ENCODE results near the gene IRAK2. TPM values are rescaled to one million over a fixed set of nuclear protein-coding genes. Genes with fewer than 3 reads are reported as not detected.

IRAK2 gene
- total RNA-seq, 1 experiment from 2014 or later: 5.5 TPM

GRCh38 chr3:10289077-10289476 lies 124.4 kb downstream of the IRAK2 start:
- ATAC-seq (no peak), DNase-seq (no peak)
- POLR2A ChIA-PET (ENCODE audit: unreplicated experiment): no interaction called here
- Histone ChIP-seq H3K27ac (ENCODE audit: low read length) (no peak overlapping the region), H2AFZ (ENCODE audit: low read length) (no peak overlapping the region), H3K4me3 (ENCODE audit: low read length) (no peak overlapping the region), H3K9me3 (ENCODE audit: low read length) (no peaks in the 10 kb centered on the region), H3K4me2 (ENCODE audit: low read length) (no peak overlapping the region), H3K9me2 (replicated peaks; ENCODE audit: low read length) (no peaks in the 10 kb centered on the region), H4K20me1 (ENCODE audit: low read length) (no peaks in the 10 kb centered on the region), H3K9ac (ENCODE audit: low read length) (no peak overlapping the region), H3F3A (ENCODE audit: low read length, unreplicated experiment) (no peaks in the 10 kb centered on the region), H3K79me2 (ENCODE audit: low read length) (no peaks in the 10 kb centered on the region), H3K36me3 (ENCODE audit: low read depth, low read length) (peaks cover 10% of the 10 kb centered on the region; the same call in 1 of the 2 replicates), H3K27me3 (ENCODE audit: low read length) (no peaks in the 10 kb centered on the region), H3K4me1 (ENCODE audit: insufficient read depth, low read length) (peaks cover 12% of the 10 kb centered on the region)
- CTCF ChIA-PET: no interaction called here
- intact Hi-C loops (cut with micrococcal nuclease): loop anchor here (10.0 kb wide), 1 partner anchor 444 kb away; the partner anchor contains the start of gene RPUSD3
- TF ChIP-seq EZH2phosphoT487 (IDR thresholded peaks at IDR 0.05; ENCODE audit: borderline replicate concordance, low read length) (no peak), CTCF (conservative IDR thresholded peaks at IDR 0.05; ENCODE audit: low read depth, low read length) (no peak), EZH2 (IDR thresholded peaks at IDR 0.05; ENCODE audit: low read length, unreplicated experiment) (no peak)
- BruUV-seq (replicated peaks): no TSS peak

- no TSS peak for BruUV-seq (replicated peaks)
- POLR2A ChIA-PET (ENCODE audit: unreplicated experiment): no interaction called here
Measured at GRCh38 chr3:10289787-10290355, 125.2 kb downstream of the IRAK2 start.

More at GRCh38 chr3:10289787-10290355, 125.2 kb downstream of the IRAK2 start:
- no peaks in the 10 kb centered on the region for H3K27me3 ChIP-seq (ENCODE audit: low read length)
- no peak overlapping the region for H2AFZ ChIP-seq (ENCODE audit: low read length)
- H3K36me3 ChIP-seq (ENCODE audit: low read depth, low read length): peaks cover 10% of the 10 kb centered on the region; the same call in 1 of the 2 replicates
- no peaks in the 10 kb centered on the region for H3K79me2 ChIP-seq (ENCODE audit: low read length)
- H4K20me1 ChIP-seq (ENCODE audit: low read length): no peaks in the 10 kb centered on the region
- no peak overlapping the region for H3K4me3 ChIP-seq (ENCODE audit: low read length)
- H3K9ac ChIP-seq (ENCODE audit: low read length): no peak overlapping the region
- no peak overlapping the region for H3K27ac ChIP-seq (ENCODE audit: low read length)
- H3K9me2 ChIP-seq (replicated peaks; ENCODE audit: low read length): no peaks in the 10 kb centered on the region
- H3K4me2 ChIP-seq (ENCODE audit: low read length): no peak overlapping the region
- TF ChIP-seq CTCF (conservative IDR thresholded peaks at IDR 0.05; ENCODE audit: low read depth, low read length) (0 out of 2 replicates have a peak, but pooled peaks have one; percentile 8), EZH2 (IDR thresholded peaks at IDR 0.05; ENCODE audit: low read length, unreplicated experiment) (no peak)
- peaks cover 12% of the 10 kb centered on the region for H3K4me1 ChIP-seq (ENCODE audit: insufficient read depth, low read length)
- H3F3A ChIP-seq (ENCODE audit: low read length, unreplicated experiment): no peaks in the 10 kb centered on the region
- DNase-seq: no peak
- H3K9me3 ChIP-seq (ENCODE audit: low read length): no peaks in the 10 kb centered on the region
- intact Hi-C loops (cut with micrococcal nuclease): loop anchor here (10.0 kb wide), 1 partner anchor 445 kb away; the partner anchor contains the start of gene RPUSD3
- ATAC-seq: no peak
- CTCF ChIA-PET: no interaction called here
